ENCODE measurements around the gene USP48.

The USP48 gene

DNA sequence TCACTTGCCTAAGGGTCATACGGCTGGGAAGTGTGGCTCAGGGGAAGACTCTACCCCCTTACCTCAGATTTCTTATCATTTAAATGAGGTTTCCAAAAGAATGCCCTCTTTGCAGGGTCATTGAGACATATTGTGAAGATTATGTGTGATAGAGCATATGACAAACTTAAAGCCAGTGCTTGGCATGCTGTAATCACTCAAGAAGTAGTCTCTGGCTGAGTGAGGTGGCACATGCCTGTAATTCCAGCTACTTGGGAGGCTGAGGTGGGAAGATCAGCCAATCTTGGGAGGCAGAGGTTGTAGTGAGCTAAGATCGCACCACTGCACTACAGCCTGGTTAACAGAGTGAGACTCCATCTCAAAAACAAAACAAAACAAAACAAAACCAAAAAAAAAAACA, 21.6 kb upstream of the USP48 start:
- ChIA-PET POLR2A (interaction anchor here (1.1 kb wide), 1 partner anchor 21 kb away, joined by 3 read pairs; no protein-coding TSS in a partner anchor), CTCF (no interaction called here)
- no peak for TF ChIP-seq ELF4 (IDR thresholded peaks at IDR 0.05)
- no peak for TF ChIP-seq FOXK2 (IDR thresholded peaks at IDR 0.05)
- TF ChIP-seq L3MBTL2 (conservative IDR thresholded peaks at IDR 0.05) = no peak
- no peak for TF ChIP-seq FOXA1 (IDR thresholded peaks at IDR 0.05)
- no peak for TF ChIP-seq ARNT (IDR thresholded peaks at IDR 0.05)
- TF ChIP-seq SUZ12 (IDR thresholded peaks at IDR 0.05) = no peak
- TF ChIP-seq FOXM1 (IDR thresholded peaks at IDR 0.05; ENCODE audit: borderline replicate concordance) = no peak
- no peak for TF ChIP-seq NFRKB (IDR thresholded peaks at IDR 0.05)
- TF ChIP-seq CTBP1 (IDR thresholded peaks at IDR 0.05; ENCODE audit: borderline replicate concordance) = no peak
- TF ChIP-seq, protein P1, sequence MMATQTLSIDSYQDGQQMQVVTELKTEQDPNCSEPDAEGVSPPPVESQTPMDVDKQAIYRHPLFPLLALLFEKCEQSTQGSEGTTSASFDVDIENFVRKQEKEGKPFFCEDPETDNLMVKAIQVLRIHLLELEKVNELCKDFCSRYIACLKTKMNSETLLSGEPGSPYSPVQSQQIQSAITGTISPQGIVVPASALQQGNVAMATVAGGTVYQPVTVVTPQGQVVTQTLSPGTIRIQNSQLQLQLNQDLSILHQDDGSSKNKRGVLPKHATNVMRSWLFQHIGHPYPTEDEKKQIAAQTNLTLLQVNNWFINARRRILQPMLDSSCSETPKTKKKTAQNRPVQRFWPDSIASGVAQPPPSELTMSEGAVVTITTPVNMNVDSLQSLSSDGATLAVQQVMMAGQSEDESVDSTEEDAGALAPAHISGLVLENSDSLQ (IDR thresholded peaks at IDR 0.05) = no peak

DNA sequence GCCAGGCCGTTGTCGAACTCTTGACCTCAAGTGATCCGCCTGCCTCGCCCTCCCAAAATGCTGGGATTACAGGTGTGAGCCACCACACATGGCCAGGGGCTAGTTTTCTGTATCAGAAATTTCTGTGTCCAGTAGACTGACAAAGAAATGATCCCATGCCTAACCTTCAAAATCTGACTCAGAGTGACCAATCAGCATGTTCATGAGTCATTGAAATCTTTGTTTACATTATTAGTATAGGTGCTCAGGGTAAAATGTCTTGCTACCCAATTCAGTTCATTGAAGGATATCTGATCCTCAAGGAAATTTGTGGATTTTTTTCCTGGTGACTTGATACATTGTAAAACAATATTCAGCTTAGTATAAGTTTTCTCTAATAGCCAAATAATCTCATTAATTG, 18.2 kb upstream of the USP48 start:
- no peak for TF ChIP-seq NFRKB (IDR thresholded peaks at IDR 0.05)
- no peak for TF ChIP-seq BHLHE40 (IDR thresholded peaks at IDR 0.05; ENCODE audit: borderline replicate concordance)
- TF ChIP-seq FOXK2 (IDR thresholded peaks at IDR 0.05) = no peak
- no peak for DNase-seq (ENCODE audit: extremely low spot score)
- POLR2A ChIA-PET = no interaction called here
- CTCF ChIA-PET = no interaction called here

More for the DNA sequence above, 21.6 kb upstream of the USP48 start:
- no peak for DNase-seq (ENCODE audit: extremely low spot score)

DNA sequence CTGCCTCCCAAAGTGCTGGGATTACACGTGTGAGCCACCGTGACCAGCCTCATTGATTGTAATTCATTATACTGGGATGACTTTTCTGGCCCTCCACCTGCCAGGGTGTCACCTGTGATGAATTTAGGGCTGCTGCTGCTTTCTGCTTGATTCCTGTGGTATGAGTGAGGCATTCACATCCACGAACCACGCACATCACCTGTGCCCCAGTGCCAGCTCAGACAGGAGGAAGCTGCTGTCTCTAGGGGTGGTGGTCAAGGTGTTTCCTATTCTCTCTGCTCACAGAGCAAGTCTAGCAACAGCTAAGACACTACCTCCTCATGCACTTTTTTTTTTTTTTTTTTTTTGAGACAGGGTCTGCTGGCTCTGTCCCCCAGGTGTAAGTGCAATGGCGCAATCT, 16.8 kb upstream of the USP48 start:
- ChIA-PET POLR2A (interaction anchor here (0.7 kb wide), 1 partner anchor 18 kb away, joined by 3 read pairs; no protein-coding TSS in a partner anchor), CTCF (no interaction called here)
- TF ChIP-seq LEF1 (IDR thresholded peaks at IDR 0.05; ENCODE audit: borderline replicate concordance) = no peak
- no peak for TF ChIP-seq ZNF384 (IDR thresholded peaks at IDR 0.05)
- TF ChIP-seq BHLHE40 (IDR thresholded peaks at IDR 0.05; ENCODE audit: borderline replicate concordance) = no peak
- TF ChIP-seq FOXA1 (IDR thresholded peaks at IDR 0.05) = no peak
- DNase-seq (ENCODE audit: extremely low spot score) = no peak

DNA sequence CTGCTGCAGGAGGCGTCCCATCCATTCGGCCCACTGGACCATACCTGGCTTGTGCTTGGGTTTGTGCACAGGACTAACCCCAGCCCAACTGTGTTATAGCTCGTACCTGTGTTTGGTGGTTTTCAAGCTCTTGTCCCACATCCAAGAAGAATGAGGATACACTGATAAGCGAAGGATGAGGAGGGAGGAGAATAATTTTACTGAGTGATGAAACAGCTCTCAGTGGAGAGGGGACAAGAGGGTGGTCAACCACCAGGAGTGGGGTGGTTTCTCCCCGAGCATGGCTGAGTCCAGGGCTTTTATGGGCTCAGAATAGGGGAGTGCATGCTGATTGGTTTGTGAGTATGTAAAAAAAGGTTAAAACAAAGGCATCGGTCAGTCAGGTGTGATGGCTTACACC, 12.1 kb upstream of the USP48 start:
- no peak for TF ChIP-seq TARDBP (IDR thresholded peaks at IDR 0.05)
- no peak for TF ChIP-seq ELF4 (IDR thresholded peaks at IDR 0.05)
- TF ChIP-seq SP1 (IDR thresholded peaks at IDR 0.05) = no peak
- no peak for TF ChIP-seq NFRKB (IDR thresholded peaks at IDR 0.05)
- TF ChIP-seq BHLHE40 (IDR thresholded peaks at IDR 0.05; ENCODE audit: borderline replicate concordance) = no peak
- TF ChIP-seq, protein P1 (IDR thresholded peaks at IDR 0.05) = no peak
- no peak for TF ChIP-seq CTBP1 (IDR thresholded peaks at IDR 0.05; ENCODE audit: borderline replicate concordance)
- TF ChIP-seq FOXK2 (IDR thresholded peaks at IDR 0.05) = no peak
- no peak for TF ChIP-seq LEF1 (IDR thresholded peaks at IDR 0.05; ENCODE audit: borderline replicate concordance)
- TF ChIP-seq ZNF384 (IDR thresholded peaks at IDR 0.05) = no peak
- TF ChIP-seq SUZ12 (IDR thresholded peaks at IDR 0.05) = no peak
- no peak for TF ChIP-seq L3MBTL2 (conservative IDR thresholded peaks at IDR 0.05)
- no peak for TF ChIP-seq ARNT (IDR thresholded peaks at IDR 0.05)
- TF ChIP-seq FOXA1 (IDR thresholded peaks at IDR 0.05) = no peak
- TF ChIP-seq FOXM1 (IDR thresholded peaks at IDR 0.05; ENCODE audit: borderline replicate concordance) = no peak
- DNase-seq (ENCODE audit: extremely low spot score) = no peak
- POLR2A ChIA-PET = no interaction called here
- CTCF ChIA-PET = no interaction called here

DNA sequence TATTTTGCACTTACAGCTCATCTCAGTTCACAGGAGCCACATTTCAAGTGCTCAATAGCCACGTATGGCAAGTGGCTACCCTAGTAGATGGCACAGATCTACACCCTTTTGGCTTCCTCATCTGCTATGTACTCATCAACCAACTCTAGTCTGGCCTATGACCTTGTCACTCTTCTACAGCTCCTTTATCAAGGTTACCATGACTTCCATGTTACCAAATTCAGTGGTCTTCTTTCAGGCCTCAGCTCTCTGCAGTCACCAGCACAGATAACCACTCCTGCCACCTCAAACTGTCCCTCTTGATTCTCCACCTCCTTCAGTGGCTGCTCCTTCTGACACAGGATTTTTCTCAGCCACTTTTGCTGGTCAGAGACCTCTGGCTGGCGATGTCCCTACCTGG, 11.7 kb upstream of the USP48 start:
- CTCF ChIA-PET = no interaction called here
- DNase-seq (ENCODE audit: extremely low spot score) = no peak
- TF ChIP-seq SP1 (IDR thresholded peaks at IDR 0.05) (no peak), LEF1 (IDR thresholded peaks at IDR 0.05; ENCODE audit: borderline replicate concordance) (no peak), FOXA1 (IDR thresholded peaks at IDR 0.05) (no peak), CTBP1 (IDR thresholded peaks at IDR 0.05; ENCODE audit: borderline replicate concordance) (no peak), ZNF384 (IDR thresholded peaks at IDR 0.05) (no peak), NFRKB (IDR thresholded peaks at IDR 0.05) (no peak), L3MBTL2 (conservative IDR thresholded peaks at IDR 0.05) (no peak), ARNT (IDR thresholded peaks at IDR 0.05) (no peak), SUZ12 (IDR thresholded peaks at IDR 0.05) (no peak), FOXK2 (IDR thresholded peaks at IDR 0.05) (no peak), TARDBP (IDR thresholded peaks at IDR 0.05) (no peak), HDGF (IDR thresholded peaks at IDR 0.05; ENCODE audit: borderline replicate concordance) (no peak), FOXM1 (IDR thresholded peaks at IDR 0.05; ENCODE audit: borderline replicate concordance) (no peak)
- TF ChIP-seq, protein P1 (IDR thresholded peaks at IDR 0.05) = no peak
- POLR2A ChIA-PET = interaction anchor here (0.9 kb wide), 1 partner anchor 9 kb away, joined by 3 read pairs; no protein-coding TSS in a partner anchor

DNA sequence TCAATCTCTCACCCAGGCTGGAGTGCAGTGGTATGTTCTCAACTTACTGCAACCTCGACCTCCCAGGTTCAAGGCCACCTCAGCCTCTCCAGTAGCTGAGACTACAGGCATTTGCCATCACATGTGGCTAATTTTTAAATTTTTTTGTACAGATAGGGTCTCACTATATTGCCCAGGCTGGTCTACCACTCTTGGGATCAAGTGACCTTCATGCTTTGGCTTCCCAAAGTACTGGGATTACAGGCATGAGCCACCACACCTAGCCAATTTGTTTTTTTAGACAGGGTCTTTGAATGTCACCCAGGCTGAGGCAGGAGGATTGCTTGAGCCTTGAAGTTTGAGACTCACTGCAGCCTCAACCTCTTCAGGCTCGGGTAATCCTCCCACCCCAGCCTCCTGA, 10.2 kb upstream of the USP48 start:
- TF ChIP-seq L3MBTL2 (conservative IDR thresholded peaks at IDR 0.05) = no peak
- no peak for TF ChIP-seq FOXM1 (IDR thresholded peaks at IDR 0.05; ENCODE audit: borderline replicate concordance)
- no peak for TF ChIP-seq LEF1 (IDR thresholded peaks at IDR 0.05; ENCODE audit: borderline replicate concordance)
- TF ChIP-seq ELF4 (IDR thresholded peaks at IDR 0.05) = no peak
- TF ChIP-seq NFRKB (IDR thresholded peaks at IDR 0.05) = no peak
- TF ChIP-seq, protein P1 (IDR thresholded peaks at IDR 0.05) = no peak
- TF ChIP-seq CTBP1 (IDR thresholded peaks at IDR 0.05; ENCODE audit: borderline replicate concordance) = no peak
- no peak for TF ChIP-seq BHLHE40 (IDR thresholded peaks at IDR 0.05; ENCODE audit: borderline replicate concordance)
- TF ChIP-seq ARNT (IDR thresholded peaks at IDR 0.05) = no peak
- no peak for TF ChIP-seq HDGF (IDR thresholded peaks at IDR 0.05; ENCODE audit: borderline replicate concordance)
- TF ChIP-seq FOXK2 (IDR thresholded peaks at IDR 0.05) = no peak
- no peak for DNase-seq (ENCODE audit: extremely low spot score)
- POLR2A ChIA-PET = no interaction called here
- CTCF ChIA-PET = no interaction called here
